ENCODE results near the gene MAB21L1. TPM values are rescaled to one million over a fixed set of nuclear protein-coding genes. Genes with fewer than 3 reads are reported as not detected.
A peak's percentile ranks its signal among the peaks of the same experiment; 100 is the strongest.

MAB21L1 gene
- total RNA-seq, 1 experiment from 2014 or later, result not detected

- no peaks in the 10 kb centered on the region; the same call in 1 of the 2 replicates for H3K4me1 ChIP-seq (ENCODE audit: insufficient read depth, low read length)
- no peaks in the 10 kb centered on the region for H3K9me3 ChIP-seq (ENCODE audit: control insufficient read depth, low read depth, low read length)
- no peak overlapping the region for H4K5ac ChIP-seq (ENCODE audit: insufficient read length, low read depth, low read length)
- no peaks in the 10 kb centered on the region for H3K79me2 ChIP-seq (ENCODE audit: insufficient read depth, low read length)
- DNase-seq, result peak; percentile 61
- no peak overlapping the region for H2AFZ ChIP-seq (ENCODE audit: low read length)
- H3T11ph ChIP-seq (ENCODE audit: low read length), result no peak overlapping the region
- no peak overlapping the region for H2AK5ac ChIP-seq (ENCODE audit: insufficient read length, low read length)
- peak overlapping the region; percentile 62 to 80 for H3K4me3 Mint-ChIP-seq
- no peak overlapping the region for H3K9ac ChIP-seq (ENCODE audit: extremely low read depth, insufficient read length, low read length)
- H3K9me3 Mint-ChIP-seq, result no peaks in the 10 kb centered on the region; a peak in 1 of 5 replicates
- H3K27ac ChIP-seq (ENCODE audit: insufficient read length, low read depth, low read length), result no peak overlapping the region
- WGBS (ENCODE audit: extremely low coverage, insufficient read length, low lambda C conversion rate), result no CpG with 5 or more reads among the region's 51 CpGs
- H4K8ac ChIP-seq (replicated peaks; ENCODE audit: insufficient read length, low read depth, low read length), result no peak overlapping the region
- H3K27me3 ChIP-seq (ENCODE audit: insufficient read depth, low read length), result peaks cover 42% of the 10 kb centered on the region
- peaks cover 0 to 3% (median 0%) of the 10 kb centered on the region in 3 experiments; a peak in 2 of 7 replicates for H3K36me3 Mint-ChIP-seq (ENCODE audit: insufficient read depth in 1 of 3, low read depth in 3 of 3)
- no peak overlapping the region; the same call in 1 of the 2 replicates for H3K14ac ChIP-seq (ENCODE audit: insufficient read depth, low read length)
- no peak overlapping the region for H2BK20ac ChIP-seq (ENCODE audit: low read depth, low read length, poor library complexity, severe bottlenecking)
- H2BK12ac ChIP-seq (ENCODE audit: insufficient read length, low read depth, low read length), result no peak overlapping the region
- TF ChIP-seq, protein P1, sequence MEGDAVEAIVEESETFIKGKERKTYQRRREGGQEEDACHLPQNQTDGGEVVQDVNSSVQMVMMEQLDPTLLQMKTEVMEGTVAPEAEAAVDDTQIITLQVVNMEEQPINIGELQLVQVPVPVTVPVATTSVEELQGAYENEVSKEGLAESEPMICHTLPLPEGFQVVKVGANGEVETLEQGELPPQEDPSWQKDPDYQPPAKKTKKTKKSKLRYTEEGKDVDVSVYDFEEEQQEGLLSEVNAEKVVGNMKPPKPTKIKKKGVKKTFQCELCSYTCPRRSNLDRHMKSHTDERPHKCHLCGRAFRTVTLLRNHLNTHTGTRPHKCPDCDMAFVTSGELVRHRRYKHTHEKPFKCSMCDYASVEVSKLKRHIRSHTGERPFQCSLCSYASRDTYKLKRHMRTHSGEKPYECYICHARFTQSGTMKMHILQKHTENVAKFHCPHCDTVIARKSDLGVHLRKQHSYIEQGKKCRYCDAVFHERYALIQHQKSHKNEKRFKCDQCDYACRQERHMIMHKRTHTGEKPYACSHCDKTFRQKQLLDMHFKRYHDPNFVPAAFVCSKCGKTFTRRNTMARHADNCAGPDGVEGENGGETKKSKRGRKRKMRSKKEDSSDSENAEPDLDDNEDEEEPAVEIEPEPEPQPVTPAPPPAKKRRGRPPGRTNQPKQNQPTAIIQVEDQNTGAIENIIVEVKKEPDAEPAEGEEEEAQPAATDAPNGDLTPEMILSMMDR (conservative IDR thresholded peaks at IDR 0.05), result no peak
- H2BK15ac ChIP-seq (ENCODE audit: low read depth, low read length), result no peak overlapping the region
- peaks cover 31% of the 10 kb centered on the region for H3K23me2 ChIP-seq (ENCODE audit: insufficient read length, low read depth, low read length, poor library complexity, severe bottlenecking)
- H3K56ac ChIP-seq (ENCODE audit: insufficient read length, low read depth, low read length), result no peak overlapping the region
- no peak overlapping the region for H2BK120ac ChIP-seq (ENCODE audit: low read depth, low read length, poor library complexity, severe bottlenecking)
- no peak overlapping the region for H3K18ac ChIP-seq (ENCODE audit: insufficient read length, low read depth, low read length)
- no peak overlapping the region for H4K91ac ChIP-seq (ENCODE audit: insufficient read length, low read depth, low read length)
- H3K23ac ChIP-seq (ENCODE audit: insufficient read length, low read depth, low read length), result no peak overlapping the region
- H4K20me1 ChIP-seq (ENCODE audit: control insufficient read depth, insufficient read depth, insufficient read length), result no peaks in the 10 kb centered on the region
- no peak overlapping the region for H3K27ac Mint-ChIP-seq
- no peak overlapping the region for H3K4ac ChIP-seq (ENCODE audit: low read depth, low read length)
- peak overlapping the region; percentile 73 for H3K4me2 ChIP-seq (ENCODE audit: insufficient read depth, insufficient read length, low read length)
- peaks cover 75% of the 10 kb centered on the region for H3K27me3 Mint-ChIP-seq (ENCODE audit: low read depth)
- peaks cover 42 to 50% of the 10 kb centered on the region in 2 experiments for H3K4me1 Mint-ChIP-seq
- H2BK5ac ChIP-seq (ENCODE audit: insufficient read length, low read length), result no peak overlapping the region
- H3K79me1 ChIP-seq (ENCODE audit: insufficient read depth, low read depth, low read length, poor library complexity, severe bottlenecking), result no peaks in the 10 kb centered on the region
Measured at GRCh38 chr13:35478271-35479037, 2.0 kb upstream of the MAB21L1 start.

Data from H9 (cell line).